Heart left ventricle (tissue), 13 donors: ENCODE results near the gene EHBP1L1.

Experiments used
- POLR2A ChIP-seq, 2 donors: fragments of 450-650 bp; IDR thresholded peaks; one replicate each; pipeline ENCODE4 v1.6.1; 2017; ENCODE audit warnings: antibody characterized with exemption in 2 of 2, mild to moderate bottlenecking in 2 of 2, moderate library complexity in 2 of 2
- TF ChIP-seq, protein P1 (sequence below), 12 donors: fragments of 200-600 bp; sonication (generic) in 4 of 12; IDR thresholded peaks; one replicate each; pipeline versions ENCODE4 v1.5.0 to v1.8.0; 2018 to 2022; ENCODE audit warnings: antibody characterized with exemption in 12 of 12, mild to moderate bottlenecking in 5 of 12
- donor health status: ischemic (EF 13 %, LVEDD 7.1; RV severe dilation, severe dysfunction).
- donor health status: DM: no; HTN: yes; CAD: no.
- donor health status: DM: no; HTN: no; CAD: no.
- donor health status: ischemic (EF 25% LVEDD 6.9; RV normal size, moderate dysfunction).
- donor health status: ischemic (EF 25% LVEDD 5.7; RV mildly dilated, moderate dysfunction).
- donor health status: ischemic (EF 35%, LVEDD 5.7; RV mildly dilated, moderate dysfunction).
- donor health status: nonischemic (EF 11% LVEDD 7.7; RV severe dilation, severe dysfunction).
- donor health status: DM: yes; HTN: yes; CAD: no.
- donor health status: PGD.
- donor health status: ischemic (EF 29% LVEDD 5.4; RV normal size, mild dysfunction).
- donor health status: nonischemic (EF 23%, LVEDD 6.1; RV moderate dilation, normal function).

GRCh38 chr11:65553301-65554001, 22.4 kb upstream of the EHBP1L1 start:
- TF ChIP-seq, protein P1, sequence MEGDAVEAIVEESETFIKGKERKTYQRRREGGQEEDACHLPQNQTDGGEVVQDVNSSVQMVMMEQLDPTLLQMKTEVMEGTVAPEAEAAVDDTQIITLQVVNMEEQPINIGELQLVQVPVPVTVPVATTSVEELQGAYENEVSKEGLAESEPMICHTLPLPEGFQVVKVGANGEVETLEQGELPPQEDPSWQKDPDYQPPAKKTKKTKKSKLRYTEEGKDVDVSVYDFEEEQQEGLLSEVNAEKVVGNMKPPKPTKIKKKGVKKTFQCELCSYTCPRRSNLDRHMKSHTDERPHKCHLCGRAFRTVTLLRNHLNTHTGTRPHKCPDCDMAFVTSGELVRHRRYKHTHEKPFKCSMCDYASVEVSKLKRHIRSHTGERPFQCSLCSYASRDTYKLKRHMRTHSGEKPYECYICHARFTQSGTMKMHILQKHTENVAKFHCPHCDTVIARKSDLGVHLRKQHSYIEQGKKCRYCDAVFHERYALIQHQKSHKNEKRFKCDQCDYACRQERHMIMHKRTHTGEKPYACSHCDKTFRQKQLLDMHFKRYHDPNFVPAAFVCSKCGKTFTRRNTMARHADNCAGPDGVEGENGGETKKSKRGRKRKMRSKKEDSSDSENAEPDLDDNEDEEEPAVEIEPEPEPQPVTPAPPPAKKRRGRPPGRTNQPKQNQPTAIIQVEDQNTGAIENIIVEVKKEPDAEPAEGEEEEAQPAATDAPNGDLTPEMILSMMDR (IDR thresholded peaks at IDR 0.05), result no peak
- no peak for TF ChIP-seq POLR2A (IDR thresholded peaks at IDR 0.05)
